Effector memory CD8-positive, alpha-beta T cell (primary cell): Measurements from ENCODE around the gene A4GALT.
A peak's percentile ranks its signal among the peaks of the same experiment; 100 is the strongest.

Source experiments
- ATAC-seq: fragments of 150-1000 bp; cut with Tn5 transposase; replicated peaks from 2 replicates; pipeline ENCODE4 v1.10.0; 2021; ENCODE audit warnings: mild to moderate bottlenecking, moderate library complexity
- DNase-seq, 3 experiments: peaks; one replicate each; pipeline ENCODE4 v3.0.0; 2021
- H3K27ac Mint-ChIP-seq, 2 donors: one replicate each; pipeline ENCODE4 v1.8.0; 2022; ENCODE audit warnings: mild to moderate bottlenecking in 2 of 2, mixed read lengths in 2 of 2, moderate library complexity in 2 of 2
- H3K27me3 Mint-ChIP-seq, 2 donors: one replicate each; pipeline ENCODE4 v1.8.0; 2022; ENCODE audit warnings: mixed read lengths in 2 of 2
- H3K36me3 Mint-ChIP-seq: one replicate; pipeline ENCODE4 v1.8.0; 2022; ENCODE audit warnings: mild to moderate bottlenecking, moderate library complexity, mixed read lengths; ENCODE audit not compliant: insufficient read depth
- H3K4me1 Mint-ChIP-seq, 2 donors: one replicate each; pipeline ENCODE4 v1.8.0; 2022; ENCODE audit warnings: low read depth in 2 of 2, mixed read lengths in 2 of 2
- H3K4me3 Mint-ChIP-seq, 2 donors: one replicate each; pipeline ENCODE4 v1.8.0; 2022; ENCODE audit warnings: mild to moderate bottlenecking in 2 of 2, mixed read lengths in 2 of 2, moderate library complexity in 2 of 2
- H3K9me3 Mint-ChIP-seq, 2 donors: one replicate each; pipeline ENCODE4 v1.8.0; 2022; ENCODE audit warnings: mixed read lengths in 2 of 2

Gene A4GALT

DNA sequence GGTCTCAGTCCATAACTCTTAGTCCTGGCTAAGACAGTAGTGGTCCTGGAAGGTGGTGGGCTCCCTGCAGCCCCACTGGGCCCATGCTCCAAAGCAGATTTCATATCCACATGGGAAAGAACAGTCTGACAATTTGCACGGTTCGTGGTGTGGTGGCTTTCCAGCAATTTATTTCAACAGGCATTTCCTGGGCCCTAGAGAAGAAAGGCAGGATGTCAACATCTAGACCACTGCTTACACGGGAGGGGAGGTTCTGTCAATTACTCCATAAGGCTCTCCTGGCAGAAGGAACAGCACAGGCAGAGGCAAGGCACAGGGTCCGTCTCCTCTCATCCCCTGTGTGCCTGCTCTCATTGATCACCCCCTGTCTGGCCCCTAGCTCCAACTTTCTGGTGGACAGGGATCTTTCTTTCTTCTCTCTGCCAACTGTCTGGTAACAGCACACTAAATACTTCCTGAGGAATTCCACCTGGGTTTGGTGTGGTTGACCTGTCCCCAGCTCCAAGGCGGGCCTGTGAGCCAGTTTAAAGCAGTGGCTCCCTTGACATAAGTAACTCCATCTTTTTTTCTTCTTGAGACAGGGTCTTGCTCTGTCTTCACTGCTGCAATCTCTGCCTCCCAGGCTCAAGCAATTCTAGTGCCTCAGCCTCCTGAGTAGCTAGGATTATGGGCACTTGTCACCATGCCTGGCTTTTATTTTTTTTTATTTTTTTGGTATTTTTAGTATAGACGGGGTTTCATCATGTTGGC lies 5.1 kb upstream of the A4GALT start:
- Mint-ChIP-seq H3K27ac (no peak overlapping the region), H3K27me3 (peaks cover 53 to 63% of the 10 kb centered on the region in 2 donors), H3K4me3 (no peak overlapping the region), H3K36me3 (no peaks in the 10 kb centered on the region), H3K4me1 (peaks cover 6 to 7% of the 10 kb centered on the region in 2 donors), H3K9me3 (no peaks in the 10 kb centered on the region)
- ATAC-seq (no peak), DNase-seq (no peak)

DNA sequence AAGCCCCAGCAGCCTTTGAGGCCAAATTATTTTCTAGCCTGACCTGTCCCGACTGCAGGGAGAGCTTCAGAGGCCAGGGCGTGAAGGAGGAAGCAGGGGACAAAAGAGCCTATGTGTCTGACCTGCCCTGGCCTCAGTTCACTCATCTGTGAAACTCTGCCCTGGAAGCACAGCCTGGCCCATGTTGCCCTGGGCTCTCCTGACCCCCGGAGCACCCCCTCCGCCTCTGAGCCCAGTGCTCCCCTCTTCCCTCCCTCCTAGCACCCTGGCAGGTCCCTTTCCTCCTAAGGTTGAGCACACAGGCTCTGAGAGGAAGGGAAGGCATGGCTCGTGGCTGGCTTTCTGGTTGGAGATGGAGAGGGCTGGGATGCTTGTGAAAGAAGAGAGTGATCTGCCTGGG lies 3.4 kb upstream of the A4GALT start:
- Mint-ChIP-seq H3K9me3 (no peaks in the 10 kb centered on the region), H3K36me3 (no peaks in the 10 kb centered on the region), H3K27ac (no peak overlapping the region), H3K27me3 (peaks cover 61 to 74% of the 10 kb centered on the region in 2 donors), H3K4me3 (no peak overlapping the region), H3K4me1 (peaks cover 12 to 13% of the 10 kb centered on the region in 2 donors)
- no peak for ATAC-seq
- DNase-seq: no peak

DNA sequence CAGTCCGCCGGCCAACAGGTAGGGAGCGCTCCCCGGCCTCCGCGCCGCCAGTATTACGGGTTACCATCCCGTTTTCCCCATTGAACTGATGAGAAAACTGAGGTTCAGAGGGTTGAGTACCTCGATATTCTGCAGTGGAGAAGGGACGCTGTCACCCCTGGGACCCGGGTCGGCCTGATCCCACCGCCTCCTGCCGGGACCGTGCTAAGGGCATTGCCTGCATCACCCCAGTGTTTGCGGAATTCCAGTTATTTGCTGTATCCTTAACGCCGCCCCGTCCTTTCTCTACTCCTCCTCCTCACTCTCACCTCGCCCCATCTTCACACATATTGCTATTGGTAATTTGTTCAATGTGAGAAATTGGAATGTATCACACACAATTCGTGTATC lies 370 bp upstream of the A4GALT start:
- no peak for DNase-seq
- Mint-ChIP-seq H3K36me3 (no peaks in the 10 kb centered on the region), H3K27ac (no peak overlapping the region), H3K4me3 (peak overlapping the region; percentile 71 to 81), H3K9me3 (no peaks in the 10 kb centered on the region), H3K27me3 (peaks cover 76 to 87% of the 10 kb centered on the region in 2 donors), H3K4me1 (peaks cover 14 to 16% of the 10 kb centered on the region in 2 donors)
- ATAC-seq: no peak

DNA sequence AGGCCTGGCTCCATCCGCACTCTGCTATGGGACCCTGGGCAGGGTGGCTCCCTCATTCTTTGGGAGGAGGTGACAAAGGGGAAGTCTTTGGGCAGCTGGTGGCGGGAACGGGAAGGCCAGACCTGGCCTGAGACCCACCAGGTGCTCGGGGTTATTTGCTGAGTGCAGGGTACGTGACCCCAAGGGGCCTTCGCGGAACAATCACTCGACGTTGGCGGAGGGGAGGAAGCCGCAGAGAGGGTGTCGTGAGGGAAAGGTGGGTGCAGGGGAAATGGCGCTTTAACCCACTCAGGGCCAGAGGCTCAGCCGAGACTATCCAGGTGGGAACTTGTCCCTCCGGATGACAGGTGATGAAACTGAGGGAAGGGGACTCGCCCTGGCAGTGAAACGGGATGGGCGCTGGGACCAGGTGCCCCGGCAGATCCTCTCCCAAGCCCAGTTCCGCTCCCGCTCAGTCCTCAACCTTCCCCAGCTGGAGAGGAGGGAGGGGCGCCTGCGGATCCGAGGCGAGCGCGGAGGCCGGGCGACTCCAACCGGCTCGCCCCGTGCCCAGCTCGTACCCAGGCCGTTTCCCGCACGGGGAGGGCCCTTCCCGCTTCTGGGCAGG lies 911 bp downstream of the A4GALT start:
- ATAC-seq (no peak), DNase-seq (no peak)
- Mint-ChIP-seq H3K27ac (no peak overlapping the region), H3K4me3 (peak overlapping the region; percentile 70 to 74), H3K9me3 (no peaks in the 10 kb centered on the region), H3K27me3 (peaks cover 72 to 86% of the 10 kb centered on the region in 2 donors), H3K4me1 (peaks cover 14 to 16% of the 10 kb centered on the region in 2 donors), H3K36me3 (no peaks in the 10 kb centered on the region)

DNA sequence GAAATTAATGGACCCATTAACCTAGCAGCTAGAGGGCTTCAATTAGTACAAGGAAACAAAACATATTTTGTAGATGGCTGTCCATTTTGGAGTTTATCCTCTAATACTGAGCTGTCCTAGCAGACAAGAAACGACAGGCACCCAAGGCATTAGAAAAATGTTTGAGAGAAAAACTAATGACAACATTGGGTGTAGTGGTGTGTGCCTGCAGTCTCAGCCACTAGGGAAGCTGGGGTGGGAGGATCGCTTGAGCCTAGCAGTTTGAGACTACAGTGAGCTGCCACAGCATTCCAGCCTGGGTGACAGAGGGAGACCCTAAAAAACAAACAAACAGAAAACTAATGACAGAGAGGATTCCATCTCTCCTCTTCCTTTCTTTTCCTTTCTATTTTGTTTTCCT lies 1.5 kb downstream of the A4GALT start:
- no peak for DNase-seq
- no peak overlapping the region for H3K27ac Mint-ChIP-seq

DNA sequence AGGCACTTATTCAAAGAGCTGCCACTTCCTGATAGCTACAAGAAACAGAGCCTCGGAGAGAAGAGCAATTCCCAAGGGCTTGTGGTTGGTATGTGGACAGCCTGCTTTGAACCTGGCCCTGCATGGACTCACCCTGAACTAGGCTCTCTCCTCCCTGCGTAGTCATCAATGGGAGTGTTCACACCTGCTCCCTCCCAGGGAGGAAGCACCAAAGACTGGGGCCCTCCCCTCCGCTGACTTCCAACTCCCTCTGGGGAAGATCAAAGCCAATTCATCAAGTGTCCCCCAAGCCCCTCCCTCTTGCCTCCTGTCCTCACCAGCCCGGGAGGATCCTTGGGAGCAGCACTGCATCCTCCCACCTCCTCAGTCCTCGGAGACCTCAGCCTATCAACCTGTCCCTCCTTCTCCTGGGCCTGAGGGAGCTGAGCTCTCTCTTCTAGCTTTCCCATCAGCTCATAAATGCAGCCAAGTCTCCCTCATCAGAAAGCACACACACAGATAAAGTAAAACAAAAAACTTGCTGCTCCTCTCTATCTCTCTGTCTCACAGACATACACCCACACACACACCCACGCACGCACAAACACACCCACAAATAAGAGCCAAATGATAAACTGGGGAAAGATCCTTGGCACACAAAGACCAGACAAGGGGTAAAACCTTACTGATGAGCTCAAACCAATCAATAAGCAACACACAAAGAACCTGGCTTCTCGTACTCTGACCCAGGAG lies 3.3 kb downstream of the A4GALT start:
- no peak overlapping the region for H3K27ac Mint-ChIP-seq
- no peak for DNase-seq
- no peaks in the 10 kb centered on the region for H3K36me3 Mint-ChIP-seq
- peaks cover 70 to 83% of the 10 kb centered on the region in 2 donors for H3K27me3 Mint-ChIP-seq
- H3K9me3 Mint-ChIP-seq: no peaks in the 10 kb centered on the region
- peaks cover 14 to 16% of the 10 kb centered on the region in 2 donors for H3K4me1 Mint-ChIP-seq
- H3K4me3 Mint-ChIP-seq: no peak overlapping the region
- ATAC-seq: no peak

More for the DNA sequence above, 1.5 kb downstream of the A4GALT start:
- H3K4me1 Mint-ChIP-seq: peaks cover 14 to 16% of the 10 kb centered on the region in 2 donors
- no peaks in the 10 kb centered on the region for H3K9me3 Mint-ChIP-seq
- peak overlapping the region; percentile 70 to 74 for H3K4me3 Mint-ChIP-seq
- ATAC-seq: no peak
- peaks cover 75 to 87% of the 10 kb centered on the region in 2 donors for H3K27me3 Mint-ChIP-seq
- no peaks in the 10 kb centered on the region for H3K36me3 Mint-ChIP-seq

DNA sequence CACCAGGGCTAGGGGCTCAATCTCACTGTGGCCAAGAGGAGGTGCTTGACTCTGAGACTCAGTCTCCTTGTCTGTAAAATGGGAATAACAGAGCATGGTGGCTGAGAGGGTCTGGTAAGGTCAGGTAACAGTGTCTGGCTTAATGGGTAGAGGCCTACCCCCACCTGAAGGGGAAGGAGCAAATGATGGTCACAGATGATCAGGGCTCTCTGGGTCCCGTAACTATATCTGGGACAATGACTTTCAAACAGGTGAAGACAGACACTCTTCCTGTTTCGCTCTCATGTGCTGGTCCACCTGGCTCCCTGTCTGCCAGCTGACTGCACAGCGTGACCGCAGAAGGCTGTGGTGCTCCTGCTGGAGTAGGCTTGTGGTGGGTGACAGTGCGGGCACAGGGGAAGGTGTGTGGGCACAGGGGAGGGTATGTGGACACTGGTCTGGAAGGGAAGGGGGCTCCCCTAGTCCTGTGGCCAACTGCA lies 4.0 kb downstream of the A4GALT start:
- Mint-ChIP-seq H3K4me3 (no peak overlapping the region), H3K27me3 (peaks cover 71 to 83% of the 10 kb centered on the region in 2 donors), H3K27ac (no peak overlapping the region), H3K36me3 (no peaks in the 10 kb centered on the region), H3K9me3 (no peaks in the 10 kb centered on the region), H3K4me1 (peaks cover 12 to 16% of the 10 kb centered on the region in 2 donors)
- ATAC-seq (no peak), DNase-seq (no peak)

DNA sequence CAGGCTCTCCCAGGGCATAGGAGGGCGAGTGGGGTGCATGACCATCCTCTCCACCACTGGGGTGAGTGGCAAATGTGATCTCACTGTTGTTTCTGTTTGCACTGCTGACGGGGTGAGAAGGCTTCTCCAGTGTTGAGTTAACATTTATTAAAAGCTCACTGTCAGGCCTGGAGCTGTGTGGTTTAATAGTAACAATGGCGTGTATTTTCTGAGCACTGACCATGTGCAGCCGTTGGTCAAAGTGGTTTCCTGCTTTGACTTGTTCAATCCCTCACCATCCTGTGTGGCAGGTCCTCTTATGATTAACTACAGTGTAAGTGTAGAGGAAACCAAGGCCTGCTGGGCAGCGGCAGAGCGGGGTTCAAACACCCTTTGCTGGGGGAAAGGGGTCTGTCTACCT lies 4.4 kb downstream of the A4GALT start:
- Mint-ChIP-seq H3K4me1 (peaks cover 8 to 14% of the 10 kb centered on the region in 2 donors), H3K4me3 (no peak overlapping the region), H3K27ac (no peak overlapping the region), H3K9me3 (no peaks in the 10 kb centered on the region), H3K36me3 (no peaks in the 10 kb centered on the region), H3K27me3 (peaks cover 71 to 83% of the 10 kb centered on the region in 2 donors)
- no peak for ATAC-seq
- DNase-seq: no peak

DNA sequence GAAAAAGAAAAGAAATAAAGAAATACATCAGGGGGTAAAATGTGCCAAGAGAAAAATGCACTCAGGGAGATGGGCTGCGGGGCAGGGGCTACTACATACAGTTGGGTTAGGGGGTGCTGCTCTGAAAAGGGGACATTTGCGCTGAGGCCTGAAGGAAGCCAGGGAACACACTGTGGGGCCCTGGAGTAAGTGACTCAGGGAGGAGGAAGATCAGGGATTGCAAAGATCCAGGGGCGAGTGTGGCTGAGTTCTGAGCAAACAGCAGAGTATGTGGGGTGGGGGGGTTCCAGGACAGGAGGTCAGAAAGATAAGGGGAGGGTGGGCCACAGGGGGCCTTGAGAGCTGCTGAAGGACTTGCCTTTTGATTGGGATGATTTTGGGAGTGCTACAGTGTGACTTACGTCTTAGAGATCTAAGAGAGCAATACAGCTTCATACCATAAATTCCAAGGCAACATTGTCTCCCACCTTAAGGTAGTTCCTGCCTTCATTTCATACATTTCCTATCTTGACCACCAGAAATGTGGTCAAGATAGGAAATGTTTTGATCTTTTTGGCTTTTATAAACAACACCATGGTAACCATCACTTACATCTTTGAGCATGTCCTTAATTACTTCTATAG lies 5.8 kb downstream of the A4GALT start:
- H3K4me1 Mint-ChIP-seq: peaks cover 8 to 10% of the 10 kb centered on the region in 2 donors
- DNase-seq (no peak), ATAC-seq (no peak)
- H3K9me3 Mint-ChIP-seq: no peaks in the 10 kb centered on the region
- no peak overlapping the region for H3K27ac Mint-ChIP-seq
- no peak overlapping the region for H3K4me3 Mint-ChIP-seq
- H3K27me3 Mint-ChIP-seq: peaks cover 73 to 82% of the 10 kb centered on the region in 2 donors
- no peaks in the 10 kb centered on the region for H3K36me3 Mint-ChIP-seq

DNA sequence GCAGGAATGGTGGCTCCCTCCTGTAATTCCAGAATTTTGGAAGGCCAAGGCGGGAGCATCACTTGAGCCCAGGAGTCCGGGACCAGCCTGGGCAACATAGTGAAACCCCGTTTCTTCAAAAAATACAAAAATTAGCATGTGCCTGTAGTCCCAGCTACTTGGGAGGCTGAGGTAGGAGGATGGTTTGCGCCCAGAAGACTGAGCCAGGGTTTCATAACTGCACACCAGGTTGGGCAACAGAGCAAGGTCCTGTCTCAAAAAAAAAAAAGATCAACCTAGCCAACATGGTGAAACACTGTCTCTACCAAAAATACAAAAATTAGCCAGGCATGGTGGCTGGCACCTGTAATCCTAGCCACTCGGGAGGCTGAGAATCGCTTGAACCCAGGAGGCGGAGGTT lies 6.4 kb downstream of the A4GALT start:
- no peak overlapping the region for H3K27ac Mint-ChIP-seq
- peaks cover 4 to 6% of the 10 kb centered on the region in 2 donors for H3K4me1 Mint-ChIP-seq
- ATAC-seq (no peak), DNase-seq (no peak)
- H3K4me3 Mint-ChIP-seq: no peak overlapping the region
- no peaks in the 10 kb centered on the region for H3K9me3 Mint-ChIP-seq
- peaks cover 68 to 76% of the 10 kb centered on the region in 2 donors for H3K27me3 Mint-ChIP-seq
- H3K36me3 Mint-ChIP-seq: no peaks in the 10 kb centered on the region

DNA sequence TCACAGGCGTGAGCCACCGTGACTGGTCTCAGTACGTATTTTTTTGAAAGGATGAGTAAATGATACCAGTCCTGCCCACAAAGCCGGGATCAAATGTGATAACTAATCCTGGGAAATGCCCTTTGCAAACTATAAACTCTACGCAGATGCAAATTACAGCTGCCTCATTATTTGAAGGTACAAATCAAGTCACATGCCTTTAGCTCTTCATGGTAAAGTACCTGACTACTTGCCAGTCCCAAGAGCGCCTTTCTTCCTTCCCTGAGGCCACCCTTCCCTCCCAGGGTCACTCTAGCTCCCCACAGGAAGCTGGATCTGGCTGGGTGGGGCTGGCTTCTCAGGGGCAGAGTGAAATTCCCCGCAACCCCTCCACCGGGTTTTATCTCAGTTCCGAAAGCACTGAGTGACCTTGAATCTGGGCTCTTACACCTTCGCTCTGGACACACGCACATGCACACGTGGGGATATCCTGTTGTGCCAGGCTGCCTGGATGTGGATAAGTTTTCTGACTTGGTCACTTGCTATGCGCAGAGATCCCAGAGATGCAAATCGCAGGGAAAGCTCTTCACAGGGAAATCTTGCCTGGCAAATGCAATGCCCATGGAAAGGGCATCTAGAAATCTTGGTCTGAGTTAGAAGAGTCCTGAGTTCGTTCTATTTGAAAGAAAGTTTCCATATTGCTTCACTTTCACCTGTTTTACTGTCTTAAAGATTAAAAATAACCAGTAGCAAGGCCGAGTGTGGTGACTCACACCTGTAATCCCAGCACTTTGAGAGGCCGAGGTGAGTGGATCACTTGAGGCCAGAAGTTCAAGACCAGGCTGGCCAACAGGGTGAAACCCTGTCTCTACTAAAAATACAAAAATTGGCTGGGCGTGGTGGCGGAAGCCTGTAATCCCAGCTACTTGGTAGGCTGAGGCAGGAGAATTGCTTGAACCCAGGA lies 8.5 kb downstream of the A4GALT start:
- peaks cover 55% of the 10 kb centered on the region in 2 donors for H3K27me3 Mint-ChIP-seq
- H3K4me1 Mint-ChIP-seq: no peaks in the 10 kb centered on the region
- H3K36me3 Mint-ChIP-seq: no peaks in the 10 kb centered on the region
- no peaks in the 10 kb centered on the region for H3K9me3 Mint-ChIP-seq
- DNase-seq (no peak), ATAC-seq (no peak)
- no peak overlapping the region for H3K4me3 Mint-ChIP-seq
- H3K27ac Mint-ChIP-seq: no peak overlapping the region

DNA sequence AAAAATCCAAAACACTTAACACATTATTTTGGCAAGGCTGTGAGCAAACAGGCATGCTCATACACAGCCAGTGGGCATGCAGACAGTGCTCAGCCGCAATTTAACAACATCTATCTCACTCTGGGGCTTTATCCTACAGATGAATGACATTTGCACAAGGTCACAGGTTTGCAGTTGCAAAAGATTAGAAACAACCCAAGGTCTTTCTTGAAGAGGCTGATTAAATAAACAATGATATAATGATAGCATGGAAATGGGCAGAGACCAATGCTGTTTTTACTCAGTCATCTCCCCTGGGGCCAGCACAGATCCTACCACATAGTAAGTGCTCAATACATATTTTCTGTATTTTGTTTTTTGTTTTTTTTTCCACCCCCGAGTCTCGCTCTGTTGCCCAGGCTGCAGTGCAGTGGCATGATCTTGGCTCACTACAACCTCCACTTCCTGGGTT lies 9.4 kb downstream of the A4GALT start:
- ATAC-seq (no peak), DNase-seq (no peak)
- Mint-ChIP-seq H3K4me1 (no peaks in the 10 kb centered on the region), H3K27ac (no peak overlapping the region), H3K36me3 (no peaks in the 10 kb centered on the region), H3K4me3 (no peak overlapping the region), H3K27me3 (peaks cover 46% of the 10 kb centered on the region in 2 donors), H3K9me3 (no peaks in the 10 kb centered on the region)
